GM20000 (cell line): ENCODE data around the gene PLEKHA4.
"Not testable (repeated sequence)": the region's sequence is repeated elsewhere in the genome, so short reads cannot be mapped to it uniquely, and the experiment has no call there.

ENCODE experiments used
- DNase-seq: peaks from one replicate; pipeline ENCODE4 v3.0.0; 2012; ENCODE audit warnings: low spot score
- CTCF ChIP-seq: IDR thresholded peaks from 2 replicates; pipeline ENCODE4 v1.5.1; 2012; ENCODE audit warnings: mild to moderate bottlenecking, control low read depth; ENCODE audit errors: extremely low read depth, missing control alignments

PLEKHA4 gene

GRCh38 chr19:48897181-48897580 lies 28.8 kb upstream of the PLEKHA4 start:
- no peak for DNase-seq

GRCh38 chr19:48896191-48896720 lies 27.8 kb upstream of the PLEKHA4 start:
- peak; percentile 79 for DNase-seq
- TF ChIP-seq CTCF: no peak

More at GRCh38 chr19:48897181-48897580, 28.8 kb upstream of the PLEKHA4 start:
- no peak for TF ChIP-seq CTCF

- DNase-seq: no peak
- TF ChIP-seq CTCF: no peak
Measured at GRCh38 chr19:48895226-48895625, 26.8 kb upstream of the PLEKHA4 start.

GRCh38 chr19:48890551-48890950 lies 22.1 kb upstream of the PLEKHA4 start:
- no peak for DNase-seq
- no peak for TF ChIP-seq CTCF

- not testable (repeated sequence) for DNase-seq
Measured at GRCh38 chr19:48889496-48889895, 21.1 kb upstream of the PLEKHA4 start.

- no peak for DNase-seq
- TF ChIP-seq CTCF: no peak
Measured at GRCh38 chr19:48887861-48888612, 19.6 kb upstream of the PLEKHA4 start.

- DNase-seq: no peak
- TF ChIP-seq CTCF: no peak
Measured at GRCh38 chr19:48883726-48884125, 15.3 kb upstream of the PLEKHA4 start.
